Kidney epithelial cell (primary cell): ENCODE measurements around the gene CCDC92. TPM values are rescaled to one million over a fixed set of nuclear protein-coding genes. Genes with fewer than 3 reads are reported as not detected.

Source experiments
- DNase-seq: peaks from one replicate; pipeline ENCODE4 v3.0.0-alpha.2; 2010; ENCODE audit warnings: low read depth
- H3K27me3 ChIP-seq: 2 replicates; pipeline ENCODE4 v1.6.0; 2011; ENCODE audit warnings: low read length; ENCODE audit not compliant: control insufficient read depth, insufficient read depth
- H3K36me3 ChIP-seq: 2 replicates; pipeline ENCODE4 v1.5.1; 2011; ENCODE audit warnings: low read length; ENCODE audit not compliant: control insufficient read depth, insufficient read depth
- H3K4me3 ChIP-seq: 2 replicates; pipeline ENCODE4 v1.5.1; 2011; ENCODE audit warnings: low read depth, mild to moderate bottlenecking, control low read depth, low read length
- total RNA-seq: library from RNA; depleted of rRNA; stranded (reverse); fragments of >200 nt; gene quantifications from 2 replicates; pipeline ENCODE4 v1.2.3, GENCODE V29; 2015
- TF ChIP-seq, protein P1 (sequence below): IDR thresholded peaks from 2 replicates; pipeline ENCODE4 v1.5.1; 2011; ENCODE audit warnings: mild to moderate bottlenecking, moderate library complexity, low read length, control low read depth, inconsistent platforms; ENCODE audit not compliant: insufficient read depth, poor library complexity, severe bottlenecking

The CCDC92 gene
- total RNA-seq, 1 donor from 2014 or later = 30.8 TPM

GRCh38 chr12:123954647-123955350 is 17.8 kb downstream of the CCDC92 start:
- TF ChIP-seq, protein P1, sequence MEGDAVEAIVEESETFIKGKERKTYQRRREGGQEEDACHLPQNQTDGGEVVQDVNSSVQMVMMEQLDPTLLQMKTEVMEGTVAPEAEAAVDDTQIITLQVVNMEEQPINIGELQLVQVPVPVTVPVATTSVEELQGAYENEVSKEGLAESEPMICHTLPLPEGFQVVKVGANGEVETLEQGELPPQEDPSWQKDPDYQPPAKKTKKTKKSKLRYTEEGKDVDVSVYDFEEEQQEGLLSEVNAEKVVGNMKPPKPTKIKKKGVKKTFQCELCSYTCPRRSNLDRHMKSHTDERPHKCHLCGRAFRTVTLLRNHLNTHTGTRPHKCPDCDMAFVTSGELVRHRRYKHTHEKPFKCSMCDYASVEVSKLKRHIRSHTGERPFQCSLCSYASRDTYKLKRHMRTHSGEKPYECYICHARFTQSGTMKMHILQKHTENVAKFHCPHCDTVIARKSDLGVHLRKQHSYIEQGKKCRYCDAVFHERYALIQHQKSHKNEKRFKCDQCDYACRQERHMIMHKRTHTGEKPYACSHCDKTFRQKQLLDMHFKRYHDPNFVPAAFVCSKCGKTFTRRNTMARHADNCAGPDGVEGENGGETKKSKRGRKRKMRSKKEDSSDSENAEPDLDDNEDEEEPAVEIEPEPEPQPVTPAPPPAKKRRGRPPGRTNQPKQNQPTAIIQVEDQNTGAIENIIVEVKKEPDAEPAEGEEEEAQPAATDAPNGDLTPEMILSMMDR = no peak
- Histone ChIP-seq H3K27me3 (no peaks in the 10 kb centered on the region), H3K36me3 (no peaks in the 10 kb centered on the region), H3K4me3 (no peak overlapping the region)
- no peak for DNase-seq

DNA sequence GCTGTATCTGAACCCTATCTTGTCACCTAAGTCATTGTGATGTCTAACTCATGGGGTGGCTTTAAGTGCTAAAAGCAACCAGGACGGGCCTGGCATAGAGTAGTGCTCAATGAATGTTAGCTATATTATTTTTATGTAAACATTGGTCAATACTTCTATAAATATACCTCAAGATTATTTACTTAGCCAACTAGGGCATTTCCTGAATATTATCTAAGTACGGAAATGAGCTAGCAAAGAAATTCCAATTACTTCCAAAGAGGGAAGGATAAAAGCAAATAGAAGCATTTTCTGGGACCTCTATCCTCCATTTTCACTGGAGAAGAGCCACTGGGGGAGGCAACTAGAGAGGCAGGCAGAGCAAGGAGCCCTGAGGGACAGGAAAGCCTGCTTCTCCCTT is 20.6 kb downstream of the CCDC92 start:
- Histone ChIP-seq H3K27me3 (no peaks in the 10 kb centered on the region), H3K4me3 (no peak overlapping the region), H3K36me3 (no peaks in the 10 kb centered on the region)
- no peak for DNase-seq
- TF ChIP-seq, protein P1 = no peak

DNA sequence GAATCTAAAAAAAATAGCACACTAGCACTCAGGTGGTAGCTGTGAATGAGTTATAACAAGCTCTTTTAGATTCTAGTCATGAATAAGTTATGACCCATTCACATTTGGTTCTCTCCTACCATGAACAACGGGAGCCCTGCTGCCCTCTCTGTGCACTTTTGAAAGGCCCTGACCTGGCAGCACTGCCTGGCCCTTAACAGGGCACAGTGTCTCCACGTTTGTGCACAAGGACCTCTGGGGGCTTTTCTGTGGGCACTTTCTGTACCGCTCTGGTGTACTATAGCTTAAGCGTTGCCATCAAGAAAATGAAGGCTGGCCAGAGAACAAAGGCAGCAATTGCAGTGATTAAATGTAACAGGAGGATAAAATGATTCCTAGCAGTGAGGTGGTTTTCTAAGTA is 21.2 kb downstream of the CCDC92 start:
- no peak for DNase-seq
- Histone ChIP-seq H3K4me3 (no peak overlapping the region), H3K36me3 (no peaks in the 10 kb centered on the region), H3K27me3 (no peaks in the 10 kb centered on the region)
- TF ChIP-seq, protein P1 = no peak

DNA sequence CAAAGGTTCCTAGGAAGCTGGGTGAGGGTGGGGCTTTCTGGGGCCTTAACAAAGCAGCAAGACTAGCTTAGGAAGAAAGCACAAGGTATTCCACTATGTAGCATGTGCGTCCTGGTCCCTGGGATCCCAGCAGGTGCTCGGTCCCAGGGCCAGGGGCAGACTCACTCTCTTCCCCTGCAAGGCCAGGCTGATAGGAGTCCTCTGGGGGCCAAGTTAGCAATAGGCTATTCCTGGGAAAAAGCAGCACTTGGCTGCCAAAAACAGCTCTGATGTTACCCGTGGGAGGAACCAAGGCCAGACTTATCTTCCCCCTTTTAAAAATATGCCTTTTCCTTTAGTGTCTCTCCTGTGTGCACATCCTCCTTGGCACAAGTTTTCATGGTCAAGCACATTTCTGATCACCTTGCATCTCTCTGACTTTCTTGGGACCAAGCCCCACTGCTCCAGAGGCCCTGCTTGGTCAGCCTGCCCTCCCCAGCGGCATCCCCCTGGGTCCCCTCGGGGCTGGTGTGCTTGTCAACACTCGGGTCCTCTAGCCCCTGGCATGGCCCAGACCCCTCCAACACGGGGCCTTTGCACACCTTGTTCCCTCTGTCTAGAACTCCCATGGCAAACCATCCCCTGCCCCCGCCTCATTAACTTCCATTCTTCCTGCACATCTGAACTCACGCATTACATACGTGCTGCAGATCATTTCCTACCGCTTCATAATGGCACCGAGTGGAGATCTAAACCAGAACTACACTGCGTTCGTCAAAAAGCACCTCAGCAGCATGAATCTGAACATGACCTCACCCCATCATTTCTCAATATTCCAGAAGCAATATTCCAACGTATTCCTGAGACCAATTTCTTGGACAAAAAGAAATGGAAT is 21.9 kb downstream of the CCDC92 start:
- no peak overlapping the region for H3K4me3 ChIP-seq
- no peaks in the 10 kb centered on the region for H3K27me3 ChIP-seq
- TF ChIP-seq, protein P1 = no peak
- no peaks in the 10 kb centered on the region for H3K36me3 ChIP-seq
- DNase-seq = no peak

- TF ChIP-seq, protein P1 = no peak
- no peak overlapping the region for H3K4me3 ChIP-seq
- no peaks in the 10 kb centered on the region for H3K27me3 ChIP-seq
- no peaks in the 10 kb centered on the region for H3K36me3 ChIP-seq
- no peak for DNase-seq
Observed at GRCh38 chr12:123949770-123950165, 22.9 kb downstream of the CCDC92 start.
